HG03045 (cell line): ENCODE data around the gene CNIH1.
"Not testable (repeated sequence)": the region's sequence is repeated elsewhere in the genome, so short reads cannot be mapped to it uniquely, and the experiment has no call there.

Source experiments
- ATAC-seq: cut with Tn5 transposase; IDR thresholded peaks from one replicate; pipeline ENCODE4 v1.9.1; 2021; ENCODE audit warnings: mild to moderate bottlenecking, moderate library complexity; ENCODE audit not compliant: unreplicated experiment

CNIH1 gene

DNA sequence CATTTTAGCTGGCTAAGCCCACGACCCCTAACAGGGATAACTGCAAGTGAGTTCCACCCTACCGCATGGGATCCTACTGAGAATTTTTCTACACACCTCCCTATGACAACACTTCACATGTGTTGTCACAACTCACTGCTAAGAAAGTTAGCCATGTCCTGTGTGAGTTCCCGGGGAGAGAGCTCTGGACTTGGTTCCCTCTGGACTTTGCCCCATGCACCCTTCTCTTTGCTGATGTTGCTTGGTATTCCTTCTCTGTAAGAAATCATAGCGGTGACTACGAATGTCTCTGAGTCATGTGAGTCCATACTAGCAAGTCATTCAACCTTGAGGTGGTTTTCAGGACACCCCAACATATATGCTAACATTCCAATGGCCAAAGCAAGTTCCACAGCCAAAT lies 53.8 kb downstream of the CNIH1 start:
- ATAC-seq = no peak

DNA sequence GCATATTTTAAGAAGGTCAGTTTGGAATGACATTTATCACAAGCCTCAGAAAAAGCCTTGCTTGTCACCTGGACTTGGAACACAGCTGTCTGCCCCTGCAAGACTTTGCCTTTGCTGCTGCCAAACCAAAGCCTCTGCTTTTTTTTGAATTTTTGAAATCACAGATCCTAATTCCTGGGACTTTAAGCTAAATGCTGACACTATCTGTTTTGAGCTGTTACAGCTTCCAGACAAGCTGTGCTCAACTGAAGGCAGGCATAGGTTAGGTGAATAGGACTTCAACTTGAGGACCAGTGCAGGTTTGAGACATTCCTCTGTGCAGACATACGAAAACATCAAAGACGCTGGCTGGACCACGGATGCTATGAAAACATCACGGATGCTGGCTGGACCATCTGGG lies 55.6 kb downstream of the CNIH1 start:
- ATAC-seq = no peak

DNA sequence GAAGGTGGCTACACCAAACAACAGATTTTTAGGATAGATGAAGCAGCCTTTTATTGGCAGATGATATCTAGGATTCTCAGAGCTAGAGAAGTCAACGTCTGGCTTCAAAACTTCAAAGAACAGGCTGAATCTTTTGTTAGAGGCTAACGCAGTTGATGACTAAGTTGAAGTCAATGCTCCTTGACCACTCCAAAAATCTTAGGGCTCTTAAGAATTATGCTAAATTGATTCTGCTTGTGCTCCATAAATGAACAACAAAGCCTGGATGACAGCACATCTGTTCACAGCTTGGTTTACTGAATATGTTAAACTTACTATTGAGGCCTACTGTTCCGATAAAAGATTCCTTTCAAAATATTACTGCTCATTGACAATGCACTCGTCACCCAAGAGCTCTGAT lies 57.3 kb downstream of the CNIH1 start:
- no peak for ATAC-seq

DNA sequence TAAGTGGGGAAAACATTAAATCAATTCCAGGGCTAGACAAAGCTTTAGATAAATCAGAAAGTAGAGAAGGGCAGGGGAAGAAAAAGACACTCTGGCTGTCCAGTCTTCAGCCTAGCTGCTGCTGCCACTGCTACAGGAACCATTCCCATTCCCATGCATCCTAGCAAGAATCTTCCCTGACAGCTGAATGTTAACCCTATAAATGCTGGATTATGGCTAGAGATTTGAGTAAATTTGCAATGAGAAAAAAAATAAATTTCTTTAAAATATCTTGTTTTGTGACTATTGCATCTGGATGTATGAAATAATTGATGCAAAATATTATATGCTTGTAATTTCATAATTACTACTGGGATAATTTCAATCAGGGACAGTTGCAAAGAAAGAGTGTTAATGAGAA lies 59.4 kb downstream of the CNIH1 start:
- ATAC-seq = no peak

DNA sequence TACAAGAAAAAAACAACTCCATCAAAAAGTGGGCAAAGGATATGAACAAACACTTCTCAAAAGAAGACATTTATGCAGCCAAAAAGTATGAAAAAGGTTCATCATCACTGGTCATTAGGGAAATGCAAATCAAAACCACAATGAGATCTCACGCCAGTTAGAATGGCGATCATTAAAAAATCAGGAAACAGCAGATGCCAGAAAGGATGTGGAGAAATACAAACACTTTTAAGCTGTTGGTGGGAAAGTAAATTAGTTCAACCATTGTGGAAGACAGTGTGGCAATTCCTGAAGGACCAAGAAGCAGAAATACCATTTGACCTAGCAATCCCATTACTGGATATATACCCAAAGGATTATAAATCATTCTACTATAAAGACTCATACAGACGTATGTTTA lies 60.6 kb downstream of the CNIH1 start:
- ATAC-seq = not testable (repeated sequence)

DNA sequence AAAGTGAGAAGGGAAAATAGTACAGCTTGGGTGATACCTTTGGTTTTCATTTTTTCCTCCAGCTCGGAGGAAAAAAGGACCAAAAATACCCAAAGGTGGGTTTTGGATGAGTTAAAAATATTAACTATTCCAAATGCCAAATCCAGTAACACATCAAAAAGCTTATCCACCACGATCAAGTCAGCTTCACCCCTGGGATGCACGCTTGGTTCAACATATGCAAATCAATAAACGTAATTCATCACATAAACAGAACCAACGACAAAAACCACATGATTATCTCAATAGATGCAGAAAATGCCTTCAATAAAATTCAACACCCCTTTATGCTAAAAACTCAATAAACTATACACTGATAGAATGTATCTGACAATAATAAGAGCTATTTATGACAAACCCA lies 62.3 kb downstream of the CNIH1 start:
- not testable (repeated sequence) for ATAC-seq

DNA sequence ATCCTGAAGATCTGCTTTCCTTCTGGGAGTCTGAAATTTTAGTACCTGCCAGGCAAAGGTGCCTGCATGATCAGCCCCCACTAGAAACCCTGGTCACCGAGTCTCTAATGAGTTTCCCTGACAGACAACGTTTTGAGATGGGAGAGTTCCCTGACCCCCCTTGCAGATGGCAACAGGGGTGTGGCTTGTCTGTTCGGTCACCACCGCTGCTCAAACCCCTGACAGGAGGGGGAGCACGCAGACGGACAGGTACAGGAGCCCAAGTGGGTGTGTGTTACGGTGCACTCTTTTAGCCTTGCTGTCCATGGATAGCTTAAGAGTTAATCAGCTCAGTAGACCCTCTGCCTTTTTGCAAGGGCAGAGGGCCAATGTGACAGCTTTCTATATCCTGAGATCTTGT lies 63.7 kb downstream of the CNIH1 start:
- ATAC-seq = no peak

DNA sequence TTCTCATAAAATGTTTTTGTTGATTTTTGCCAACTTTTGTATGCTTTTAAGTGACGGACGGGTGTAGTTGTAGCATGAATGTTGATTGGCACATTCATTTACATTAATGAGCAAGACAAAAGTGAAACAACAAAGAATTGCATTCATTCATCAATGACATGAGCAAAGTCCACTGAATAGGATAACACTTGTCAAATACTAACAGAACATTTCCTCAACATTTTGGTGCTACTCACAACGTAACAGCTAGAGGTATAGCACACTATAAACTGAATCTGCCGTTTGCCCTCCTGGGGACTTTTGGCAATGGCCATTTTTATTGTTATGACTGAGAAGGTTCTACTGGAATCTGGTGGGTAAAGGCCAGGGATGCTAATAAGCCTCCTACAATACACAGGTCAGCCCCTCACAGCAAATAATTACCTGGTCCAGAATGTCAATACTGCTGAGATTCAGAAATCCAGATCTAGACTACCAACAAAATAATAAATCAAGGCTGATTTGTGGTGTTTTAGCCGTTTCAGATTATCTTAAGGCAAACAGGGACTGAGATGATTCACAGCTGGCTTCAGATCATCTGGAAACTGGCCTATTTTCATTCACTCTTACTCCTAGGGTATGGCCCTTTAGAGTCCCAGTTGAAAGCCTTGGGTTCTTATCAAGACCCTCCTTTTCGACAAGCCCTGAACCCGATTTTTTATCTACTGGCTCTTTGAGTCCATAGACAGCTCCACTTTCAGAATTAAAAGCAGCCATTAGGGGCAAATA lies 66.9 kb downstream of the CNIH1 start:
- no peak for ATAC-seq
